Posterior vena cava (tissue), 2 donors: ENCODE measurements around the gene IL27RA. TPM values are rescaled to one million over a fixed set of nuclear protein-coding genes. Genes with fewer than 3 reads are reported as not detected.
A peak's percentile ranks its signal among the peaks of the same experiment; 100 is the strongest.
"Not testable (repeated sequence)": the region's sequence is repeated elsewhere in the genome, so short reads cannot be mapped to it uniquely, and the experiment has no call there.

Experiments
- DNase-seq: peaks from one replicate; pipeline ENCODE4 v3.0.0-alpha.2; 2020; ENCODE audit warnings: low spot score
- intact Hi-C, 2 donors: fragments of 100-400 bp; cut with DNase I; formaldehyde crosslinking; loops; one replicate each; pipeline versions ENCODE4 v1.14.1 to v1.14.2; 2022 to 2023
- total RNA-seq, 2 donors: library from RNA; stranded (reverse); fragmentation: NEBNext Ultra II Directional; extraction: Animal tissue kit (Norgen Biotek cat#: 25700); gene quantifications; one replicate each; pipeline ENCODE4 v1.2.1, GENCODE V29; 2021
- donor health status: DM: yes; HTN: yes; CAD: no.
- donor health status: DM: yes; HTN: yes; CAD: no.

The IL27RA gene
- total RNA-seq, 2 donors from 2014 or later, result 3.6 to 5.3 TPM

- no peak for DNase-seq
- intact Hi-C loops, result no loop called here
These were observed 34.5 kb upstream of the IL27RA start for GRCh38 chr19:13996928-13997630.

- intact Hi-C loops, result no loop called here
- DNase-seq, result no peak
These were observed 34.0 kb upstream of the IL27RA start for GRCh38 chr19:13997631-13997962.

GRCh38 chr19:13998426-13998825 is 33.1 kb upstream of the IL27RA start:
- intact Hi-C loops, result no loop called here
- DNase-seq, result no peak

DNA sequence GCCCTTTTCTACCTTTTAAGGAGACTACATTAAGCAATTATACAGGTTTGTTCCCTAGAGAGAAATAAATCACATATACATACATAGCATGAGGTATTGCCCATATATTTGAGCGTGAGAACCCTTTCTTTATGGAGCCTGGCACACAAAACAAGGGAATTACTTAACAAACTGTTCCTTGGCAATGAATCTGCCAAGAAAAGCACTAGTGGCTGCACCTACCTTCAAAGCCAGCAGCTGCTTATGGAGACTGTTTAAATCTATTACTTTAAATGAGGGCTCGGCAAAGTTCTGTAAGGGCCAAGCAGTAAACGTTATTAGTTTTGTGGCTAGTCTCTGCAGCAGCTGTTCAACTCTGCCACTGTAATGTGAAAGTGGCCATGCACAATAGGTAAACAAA is 32.5 kb upstream of the IL27RA start:
- no peak for DNase-seq
- intact Hi-C loops, result no loop called here

GRCh38 chr19:14000691-14001375 is 30.7 kb upstream of the IL27RA start:
- intact Hi-C loops, result no loop called here

GRCh38 chr19:14002571-14003250 is 28.9 kb upstream of the IL27RA start:
- intact Hi-C loops, result no loop called here

More at GRCh38 chr19:14000691-14001375, 30.7 kb upstream of the IL27RA start:
- DNase-seq, result no peak

GRCh38 chr19:14003251-14004055 is 28.1 kb upstream of the IL27RA start:
- intact Hi-C loops, result no loop called here
- no peak for DNase-seq

More at GRCh38 chr19:14002571-14003250, 28.9 kb upstream of the IL27RA start:
- no peak for DNase-seq

DNA sequence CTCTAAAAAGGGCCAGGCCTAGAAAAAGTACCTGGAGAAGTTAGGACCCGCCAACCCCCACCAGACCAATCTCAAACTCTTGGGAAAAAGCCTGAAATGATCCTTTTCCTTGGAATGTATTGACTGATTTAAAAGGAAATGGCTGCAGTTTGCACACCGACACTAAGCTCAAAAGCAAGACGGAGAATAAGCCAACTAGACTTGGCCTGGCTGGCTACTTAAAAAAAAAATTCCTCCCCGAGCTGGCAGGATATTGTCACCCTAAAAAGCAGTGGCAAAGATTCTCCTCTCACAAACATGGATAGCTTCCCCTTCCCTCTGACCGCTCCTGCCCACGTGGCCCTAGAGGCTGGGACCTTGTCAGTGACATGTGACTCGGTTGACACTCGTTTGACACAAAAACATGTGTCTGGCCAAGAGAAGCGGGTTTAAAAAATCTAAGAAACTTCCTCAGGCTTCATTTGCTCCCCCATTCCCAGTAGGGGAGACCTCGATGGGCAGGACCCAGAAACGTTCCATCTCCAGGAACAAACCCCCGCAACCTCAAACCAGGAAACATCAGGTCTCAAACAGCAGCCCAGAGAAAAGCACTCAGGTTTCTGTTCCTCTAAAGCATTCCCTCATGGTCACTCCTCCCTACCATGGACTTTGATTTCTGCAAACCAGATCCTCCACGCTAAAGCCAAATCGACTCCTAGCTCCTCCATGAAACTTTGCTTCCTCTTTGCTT is 26.8 kb upstream of the IL27RA start:
- intact Hi-C loops, result no loop called here
- DNase-seq, result no peak

GRCh38 chr19:14005349-14006084 is 26.0 kb upstream of the IL27RA start:
- intact Hi-C loops, result no loop called here
- peak; percentile 97 for DNase-seq

GRCh38 chr19:14006085-14006765 is 25.3 kb upstream of the IL27RA start, which contains the start of gene RFX1:
RFX1 (minus strand) TSS chr19:14006320; CDS start chr19:13993843, 12,477 bp downstream.
- DNase-seq, result peak; percentile 100
- intact Hi-C loops, result no loop called here

DNA sequence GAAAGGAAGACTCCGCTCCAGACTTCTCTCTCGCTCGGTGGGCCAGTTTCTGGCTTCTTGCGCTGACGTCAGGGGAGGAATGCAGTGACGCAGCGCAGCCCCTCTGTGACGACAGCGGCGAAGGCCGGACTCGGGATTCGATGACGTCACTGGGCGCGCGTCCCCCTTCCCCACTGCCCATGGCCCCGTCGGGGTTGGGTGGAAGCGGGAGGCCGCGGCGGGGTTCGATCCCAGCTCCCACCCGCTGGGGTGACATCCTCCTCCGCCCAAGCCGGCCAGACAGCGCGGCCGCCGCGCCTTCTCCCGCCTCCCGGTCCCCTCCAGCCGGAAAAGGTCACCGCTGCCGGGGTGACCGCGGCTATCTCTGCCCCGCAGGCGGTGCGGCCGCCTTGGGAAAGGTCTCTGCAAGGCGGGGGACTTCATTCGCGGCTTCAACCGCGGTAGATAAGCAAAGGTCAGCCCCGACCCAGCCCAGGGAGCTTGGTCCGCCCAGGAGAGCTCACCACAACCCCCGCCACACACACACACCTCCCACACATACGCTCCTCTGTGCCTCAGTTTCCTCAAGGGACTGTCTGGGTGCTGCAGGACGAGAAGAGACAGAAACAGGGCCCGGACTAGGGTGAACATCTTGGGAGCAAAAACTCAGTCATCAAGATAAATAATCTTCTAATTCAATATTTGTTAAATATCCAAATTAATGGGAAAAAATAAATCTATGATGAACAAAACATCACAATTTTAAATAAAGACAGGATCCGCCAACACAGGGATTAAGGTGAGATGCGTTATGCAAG is 24.6 kb upstream of the IL27RA start:
- intact Hi-C loops, result no loop called here
- DNase-seq, result peak; percentile 96

GRCh38 chr19:14012378-14012915 is 19.1 kb upstream of the IL27RA start:
- intact Hi-C loops, result no loop called here
- no peak for DNase-seq

DNA sequence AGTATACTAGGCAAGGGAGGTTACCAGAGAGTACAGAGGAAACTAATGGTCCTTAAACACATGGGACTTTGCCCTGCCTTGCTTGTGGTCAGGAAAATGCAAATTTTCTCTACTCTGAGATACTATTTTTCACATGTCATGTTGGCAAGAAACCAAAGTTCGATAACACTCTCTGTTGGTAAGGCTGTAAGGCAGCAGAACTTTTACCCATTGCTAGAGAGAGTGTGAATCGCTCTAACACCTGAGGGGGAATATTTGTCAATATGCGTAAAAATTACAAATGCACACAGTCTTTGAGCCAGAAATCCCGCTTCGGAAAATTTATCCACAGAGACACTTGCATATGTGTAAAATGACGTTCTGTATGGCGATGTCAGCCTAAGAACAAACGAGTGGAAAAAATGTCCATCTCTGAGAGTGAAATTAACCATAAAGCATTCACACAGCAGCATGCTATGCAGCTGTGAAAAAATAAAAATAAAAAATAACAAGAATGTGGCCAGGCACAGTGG is 16.0 kb upstream of the IL27RA start:
- intact Hi-C loops, result no loop called here
- no peak for DNase-seq

GRCh38 chr19:14019100-14019499 is 12.5 kb upstream of the IL27RA start:
- intact Hi-C loops, result no loop called here

GRCh38 chr19:14019739-14020138 is 11.8 kb upstream of the IL27RA start:
- DNase-seq, intact Hi-C loops: not testable (repeated sequence)

More at GRCh38 chr19:14019100-14019499, 12.5 kb upstream of the IL27RA start:
- DNase-seq, result no peak

- no peak for DNase-seq
- intact Hi-C loops, result no loop called here
These were observed 10.1 kb upstream of the IL27RA start for GRCh38 chr19:14021474-14021873.
